HG02981 (cell line): ENCODE data around the gene DIABLO.

Source experiments
- ATAC-seq: cut with Tn5 transposase; IDR thresholded peaks from one replicate; pipeline ENCODE4 v1.9.1; 2021; ENCODE audit warnings: mild to moderate bottlenecking, moderate library complexity; ENCODE audit not compliant: unreplicated experiment

The DIABLO gene

DNA sequence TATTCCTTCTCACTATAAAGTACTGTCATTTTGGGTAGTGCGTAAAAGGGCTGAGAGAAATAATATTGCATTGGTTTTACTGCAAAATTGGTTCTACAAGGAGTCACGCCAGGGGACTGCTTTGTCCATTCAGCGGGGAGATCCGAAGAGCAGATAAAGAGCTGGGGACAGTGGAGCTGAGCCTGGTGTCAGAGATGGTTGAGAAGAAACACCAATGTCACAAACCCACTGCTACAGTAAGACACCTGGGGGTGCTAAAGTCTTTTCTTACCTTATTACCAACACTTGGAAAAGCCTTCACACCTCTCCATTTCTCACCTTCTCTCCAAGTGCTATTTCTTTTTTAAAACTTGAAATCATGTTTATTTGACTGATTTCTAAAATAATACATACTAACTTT, 66.0 kb downstream of the DIABLO start:
- ATAC-seq, result no peak

DNA sequence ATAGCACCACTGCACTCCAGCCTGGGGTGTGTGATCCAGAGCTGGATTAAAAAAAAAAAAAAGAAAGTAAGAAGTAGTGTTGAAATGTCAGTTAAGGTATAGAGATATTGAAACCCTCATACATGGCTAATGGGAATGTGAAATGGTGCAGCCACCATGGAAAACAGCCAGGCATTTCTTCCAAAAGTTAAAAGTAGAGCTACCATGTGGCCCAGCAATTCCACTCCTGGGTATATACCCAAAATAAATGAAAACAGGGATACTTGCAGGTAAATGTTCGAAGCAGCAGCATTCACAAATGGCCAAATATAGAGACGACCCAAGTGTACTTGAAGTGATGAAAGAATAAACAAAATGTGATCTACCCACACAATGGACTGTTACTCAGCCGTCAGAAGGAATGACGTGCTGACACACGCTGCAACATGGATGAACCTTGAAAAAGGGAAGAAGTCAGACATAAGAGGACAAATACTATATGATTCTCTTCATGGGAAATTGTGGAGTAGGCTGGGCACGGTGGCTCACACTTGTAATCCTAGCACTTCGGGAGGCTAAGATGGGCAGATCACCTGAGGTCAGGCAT, 67.1 kb downstream of the DIABLO start:
- no peak for ATAC-seq
